ENCODE measurements around the gene DIP2C. TPM values are rescaled to one million over a fixed set of nuclear protein-coding genes. Genes with fewer than 3 reads are reported as not detected.

Gene DIP2C
- total RNA-seq, 1 experiment from 2014 or later = 11.4 TPM

DNA sequence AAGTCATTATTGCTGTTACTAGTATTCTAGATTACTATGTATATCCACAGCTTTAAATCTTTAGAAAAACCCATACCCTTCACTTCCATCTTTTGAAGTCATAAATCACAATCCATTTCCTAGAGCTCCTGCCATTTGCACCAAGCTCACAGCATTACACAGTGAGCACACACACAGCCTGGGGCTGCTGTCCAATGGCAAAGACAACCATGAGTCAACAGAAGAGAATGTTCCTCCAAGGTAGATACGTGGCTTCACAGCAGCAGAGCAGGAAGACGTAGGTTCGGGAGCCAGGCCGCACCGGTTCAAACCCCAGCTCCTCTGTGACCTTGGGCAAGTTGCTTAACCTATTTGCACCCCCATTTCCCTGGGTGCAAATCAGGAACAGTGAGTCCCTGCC lies 234.6 kb downstream of the DIP2C start:
- Histone ChIP-seq H3K27me3 (replicated peaks; ENCODE audit: control insufficient read depth, insufficient read depth, low read length) (no peaks in the 10 kb centered on the region), H3K4me1 (no peaks in the 10 kb centered on the region), H3K36me3 (ENCODE audit: control insufficient read depth, insufficient read depth, low read length) (no peaks in the 10 kb centered on the region), H3K4me3 (ENCODE audit: low read depth, low read length) (no peak overlapping the region), H3K9me3 (no peaks in the 10 kb centered on the region)
- H3K9me3 Mint-ChIP-seq (ENCODE audit: unreplicated experiment) = no peaks in the 10 kb centered on the region
- H3K27me3 Mint-ChIP-seq (ENCODE audit: insufficient read depth, unreplicated experiment) = no peaks in the 10 kb centered on the region
- H3K27ac Mint-ChIP-seq (ENCODE audit: unreplicated experiment) = no peak overlapping the region
- ChIA-PET POLR2A (interaction anchor here (0.6 kb wide), 1 partner anchor 126 kb away, joined by 3 read pairs; no protein-coding TSS in a partner anchor), CTCF (interaction anchor here (0.6 kb wide), 1 partner anchor 39 kb away, joined by 3 read pairs; no protein-coding TSS in a partner anchor)
- peaks cover 7% of the 10 kb centered on the region for H3K4me1 Mint-ChIP-seq (ENCODE audit: low read depth, unreplicated experiment)
- intact Hi-C loops (cut with micrococcal nuclease; ENCODE audit: unreplicated experiment) = no loop called here
- H3K4me3 Mint-ChIP-seq (ENCODE audit: unreplicated experiment) = no peak overlapping the region
- TF ChIP-seq, protein P1, sequence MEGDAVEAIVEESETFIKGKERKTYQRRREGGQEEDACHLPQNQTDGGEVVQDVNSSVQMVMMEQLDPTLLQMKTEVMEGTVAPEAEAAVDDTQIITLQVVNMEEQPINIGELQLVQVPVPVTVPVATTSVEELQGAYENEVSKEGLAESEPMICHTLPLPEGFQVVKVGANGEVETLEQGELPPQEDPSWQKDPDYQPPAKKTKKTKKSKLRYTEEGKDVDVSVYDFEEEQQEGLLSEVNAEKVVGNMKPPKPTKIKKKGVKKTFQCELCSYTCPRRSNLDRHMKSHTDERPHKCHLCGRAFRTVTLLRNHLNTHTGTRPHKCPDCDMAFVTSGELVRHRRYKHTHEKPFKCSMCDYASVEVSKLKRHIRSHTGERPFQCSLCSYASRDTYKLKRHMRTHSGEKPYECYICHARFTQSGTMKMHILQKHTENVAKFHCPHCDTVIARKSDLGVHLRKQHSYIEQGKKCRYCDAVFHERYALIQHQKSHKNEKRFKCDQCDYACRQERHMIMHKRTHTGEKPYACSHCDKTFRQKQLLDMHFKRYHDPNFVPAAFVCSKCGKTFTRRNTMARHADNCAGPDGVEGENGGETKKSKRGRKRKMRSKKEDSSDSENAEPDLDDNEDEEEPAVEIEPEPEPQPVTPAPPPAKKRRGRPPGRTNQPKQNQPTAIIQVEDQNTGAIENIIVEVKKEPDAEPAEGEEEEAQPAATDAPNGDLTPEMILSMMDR (IDR thresholded peaks at IDR 0.05; ENCODE audit: insufficient read depth in 1 of 2, low read depth in 1 of 2, low read length in 1 of 2, severe bottlenecking in 1 of 2, unreplicated experiment in 1 of 2) = no peak
- BruUV-seq (replicated peaks) = no TSS peak
- H3K36me3 Mint-ChIP-seq (ENCODE audit: insufficient read depth, unreplicated experiment) = no peaks in the 10 kb centered on the region
- peak; percentile 59 to 73 for DNase-seq

DNA sequence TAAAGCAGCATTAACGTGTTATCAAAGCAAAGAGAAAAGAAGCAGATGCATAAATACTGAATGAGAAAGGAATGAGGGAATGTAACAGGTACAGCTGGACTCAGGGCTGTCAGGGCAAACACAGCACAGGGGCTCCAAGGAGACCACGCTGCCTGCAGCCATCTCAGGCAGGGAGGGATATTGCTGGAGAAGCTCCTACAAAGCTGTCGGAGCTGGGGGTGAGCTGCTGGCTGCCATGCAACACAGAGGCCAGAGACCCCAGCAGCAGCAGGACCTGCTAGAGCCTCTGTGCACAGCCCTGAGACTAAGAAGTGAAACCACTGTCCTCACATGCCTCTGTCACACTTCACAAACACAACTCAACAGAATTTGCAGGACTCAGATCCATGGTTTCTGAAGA lies 235.8 kb downstream of the DIP2C start:
- intact Hi-C loops (cut with micrococcal nuclease; ENCODE audit: unreplicated experiment) = no loop called here
- Mint-ChIP-seq H3K4me3 (ENCODE audit: unreplicated experiment) (no peak overlapping the region), H3K4me1 (ENCODE audit: low read depth, unreplicated experiment) (peaks cover 7% of the 10 kb centered on the region), H3K36me3 (ENCODE audit: insufficient read depth, unreplicated experiment) (peaks cover 6% of the 10 kb centered on the region), H3K27me3 (ENCODE audit: insufficient read depth, unreplicated experiment) (no peaks in the 10 kb centered on the region), H3K9me3 (ENCODE audit: unreplicated experiment) (no peaks in the 10 kb centered on the region), H3K27ac (ENCODE audit: unreplicated experiment) (no peak overlapping the region)
- DNase-seq = no peak
- POLR2A ChIA-PET = no interaction called here
- H3K4me3 ChIP-seq (ENCODE audit: low read depth, low read length) = no peak overlapping the region
- no peaks in the 10 kb centered on the region for H3K27me3 ChIP-seq (replicated peaks; ENCODE audit: control insufficient read depth, insufficient read depth, low read length)
- H3K36me3 ChIP-seq (ENCODE audit: control insufficient read depth, insufficient read depth, low read length) = no peaks in the 10 kb centered on the region
- H3K4me1 ChIP-seq = no peaks in the 10 kb centered on the region
- H3K9me3 ChIP-seq = no peaks in the 10 kb centered on the region
- CTCF ChIA-PET = no interaction called here
- no TSS peak for BruUV-seq (replicated peaks)
- TF ChIP-seq, protein P1 (IDR thresholded peaks at IDR 0.05; ENCODE audit: insufficient read depth in 1 of 2, low read depth in 1 of 2, low read length in 1 of 2, severe bottlenecking in 1 of 2, unreplicated experiment in 1 of 2) = no peak

DNA sequence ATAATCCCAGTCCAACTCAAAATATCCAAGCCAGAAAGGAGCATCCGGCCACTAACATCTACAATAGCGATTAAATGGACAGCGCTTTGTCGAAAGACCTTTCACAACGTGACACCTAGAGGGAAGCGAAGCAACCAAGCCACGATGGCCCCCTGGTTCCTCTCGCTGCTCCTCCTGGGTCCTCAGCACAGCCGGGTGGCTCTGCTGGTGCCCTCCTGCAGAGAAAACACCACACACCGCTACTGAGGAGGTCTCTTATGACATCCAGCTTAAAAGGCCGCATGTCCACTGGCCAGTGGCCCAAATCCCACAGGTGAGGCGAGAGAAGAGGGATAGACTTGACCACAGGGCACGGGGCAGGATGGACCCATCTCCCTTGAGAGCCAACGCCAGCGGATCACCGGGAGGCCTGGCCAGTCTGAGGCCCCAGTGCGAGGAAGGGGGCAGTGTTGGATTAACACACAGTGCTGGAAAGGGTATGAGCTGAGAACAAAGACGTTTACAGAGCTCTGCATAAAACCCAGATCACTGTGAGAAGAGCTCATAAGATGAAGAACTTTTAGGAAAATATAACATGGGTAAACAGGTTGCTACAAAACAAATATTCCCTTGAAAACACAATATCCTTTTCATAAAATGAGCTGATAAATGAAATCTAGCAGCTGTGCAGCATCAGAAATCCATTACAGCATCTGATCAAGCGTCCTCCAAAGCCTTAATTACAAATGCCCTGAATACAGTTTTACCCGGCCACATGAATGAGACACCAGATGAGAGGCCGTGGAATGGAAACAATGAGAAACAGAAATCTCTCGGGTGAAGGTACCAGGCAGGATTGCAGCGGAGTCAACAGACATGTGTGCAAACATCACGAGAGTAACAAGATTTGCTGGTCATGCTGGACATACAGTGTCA lies 236.7 kb downstream of the DIP2C start:
- CTCF ChIA-PET = no interaction called here
- POLR2A ChIA-PET = no interaction called here

More for the DNA sequence above, 236.7 kb downstream of the DIP2C start:
- Histone ChIP-seq H3K4me1 (no peaks in the 10 kb centered on the region), H3K27me3 (replicated peaks; ENCODE audit: control insufficient read depth, insufficient read depth, low read length) (no peaks in the 10 kb centered on the region), H3K36me3 (ENCODE audit: control insufficient read depth, insufficient read depth, low read length) (no peaks in the 10 kb centered on the region), H3K4me3 (ENCODE audit: low read depth, low read length) (no peak overlapping the region), H3K9me3 (no peaks in the 10 kb centered on the region)
- no peak overlapping the region for H3K27ac Mint-ChIP-seq (ENCODE audit: unreplicated experiment)
- no peaks in the 10 kb centered on the region for H3K9me3 Mint-ChIP-seq (ENCODE audit: unreplicated experiment)
- H3K4me1 Mint-ChIP-seq (ENCODE audit: low read depth, unreplicated experiment) = peaks cover 7% of the 10 kb centered on the region
- TF ChIP-seq, protein P1 (IDR thresholded peaks at IDR 0.05; ENCODE audit: insufficient read depth in 1 of 2, low read depth in 1 of 2, low read length in 1 of 2, severe bottlenecking in 1 of 2, unreplicated experiment in 1 of 2) = no peak
- peaks cover 6% of the 10 kb centered on the region for H3K36me3 Mint-ChIP-seq (ENCODE audit: insufficient read depth, unreplicated experiment)
- no peaks in the 10 kb centered on the region for H3K27me3 Mint-ChIP-seq (ENCODE audit: insufficient read depth, unreplicated experiment)
- no TSS peak for BruUV-seq (replicated peaks)
- no peak for DNase-seq
- intact Hi-C loops (cut with micrococcal nuclease; ENCODE audit: unreplicated experiment) = no loop called here
- H3K4me3 Mint-ChIP-seq (ENCODE audit: unreplicated experiment) = no peak overlapping the region
